Retinal pigment epithelial cell (primary cell): ENCODE measurements around the gene MXD4.

Source experiments
- DNase-seq: peaks from one replicate; pipeline ENCODE4 v3.0.0-alpha.2; 2010; ENCODE audit warnings: low read depth
- H3K4me3 ChIP-seq: 2 replicates; pipeline ENCODE4 v1.5.1; 2011; ENCODE audit warnings: mild to moderate bottlenecking, low read length, control low read depth, moderate library complexity
- CTCF ChIP-seq: conservative IDR thresholded peaks from 2 replicates; pipeline ENCODE4 v1.5.1; 2011; ENCODE audit warnings: low read depth, low read length, control low read depth, inconsistent platforms

MXD4 gene

GRCh38 chr4:2274320-2275043 lies 12.6 kb upstream of the MXD4 start:
- no peak for TF ChIP-seq CTCF
- H3K4me3 ChIP-seq: no peak overlapping the region
- DNase-seq: no peak

GRCh38 chr4:2273657-2274319 lies 11.9 kb upstream of the MXD4 start:
- TF ChIP-seq CTCF: no peak
- no peak for DNase-seq
- H3K4me3 ChIP-seq: no peak overlapping the region

GRCh38 chr4:2273221-2273620 lies 11.3 kb upstream of the MXD4 start:
- no peak overlapping the region for H3K4me3 ChIP-seq
- no peak for DNase-seq
- TF ChIP-seq CTCF: no peak

GRCh38 chr4:2272828-2273120 lies 10.9 kb upstream of the MXD4 start:
- no peak overlapping the region for H3K4me3 ChIP-seq
- TF ChIP-seq CTCF: no peak
- DNase-seq: no peak

- no peak for TF ChIP-seq CTCF
- DNase-seq: no peak
- H3K4me3 ChIP-seq: no peak overlapping the region
These were observed 10.3 kb upstream of the MXD4 start for GRCh38 chr4:2272026-2272827.

GRCh38 chr4:2271279-2272025 lies 9.5 kb upstream of the MXD4 start:
- no peak for DNase-seq
- TF ChIP-seq CTCF: no peak
- no peak overlapping the region for H3K4me3 ChIP-seq
